Right lobe of liver (tissue), 4 donors: ENCODE measurements around the gene NSDHL.

Source experiments
- POLR2A ChIP-seq: fragments of 450-650 bp; IDR thresholded peaks from one replicate; pipeline ENCODE4 v1.6.1; 2017; ENCODE audit warnings: antibody characterized with exemption, mild to moderate bottlenecking
- TF ChIP-seq, protein P1 (sequence below), 4 donors: fragments of 200-600 bp in 3 of 4; fragments of 450-650 bp in 1 of 4; IDR thresholded peaks; one replicate each; pipeline versions ENCODE4 v1.5.1 to v1.8.0; 2016 to 2022; ENCODE audit warnings: antibody characterized with exemption in 4 of 4, mild to moderate bottlenecking in 2 of 4
- donor health status: DM: no; HTN: no; CAD: no.
- donor health status: DM: no; HTN: no; CAD: no.
- donor health status: DM: no; HTN: yes; CAD: no.

DNA sequence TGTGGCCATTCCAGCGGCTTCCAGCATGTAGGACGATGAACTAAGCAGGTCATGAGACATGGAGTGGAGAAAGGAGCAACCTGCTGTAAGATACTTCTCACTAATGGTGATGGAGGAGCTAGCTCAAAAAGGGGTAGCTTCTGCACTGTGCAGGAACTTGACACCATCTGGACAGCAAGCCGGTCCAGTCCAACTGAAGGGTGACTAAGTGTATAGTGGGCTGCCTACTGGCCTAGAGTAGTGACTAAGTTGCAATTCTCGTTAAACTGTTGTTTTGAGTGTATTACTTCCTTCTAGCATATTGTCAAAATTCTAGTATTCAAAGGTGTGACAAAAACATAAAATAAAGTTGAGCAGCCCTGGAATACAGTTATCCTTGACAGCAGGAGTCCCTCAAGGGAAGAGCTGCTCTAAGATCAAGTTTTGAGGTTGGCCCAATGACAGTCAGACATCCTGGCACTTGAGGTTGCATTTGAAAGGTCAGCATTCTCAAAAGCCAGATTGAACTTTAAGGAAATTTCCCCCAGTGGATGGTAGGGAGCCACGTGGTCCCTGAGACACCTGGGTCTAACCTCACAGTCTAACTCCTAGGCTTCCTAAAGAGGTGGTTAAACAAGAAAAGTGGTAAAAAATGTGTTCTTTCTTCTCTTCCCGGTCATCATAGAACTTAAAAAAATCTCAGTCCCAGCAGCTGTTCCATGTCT is 8.3 kb upstream of the NSDHL start:
- TF ChIP-seq, protein P1, sequence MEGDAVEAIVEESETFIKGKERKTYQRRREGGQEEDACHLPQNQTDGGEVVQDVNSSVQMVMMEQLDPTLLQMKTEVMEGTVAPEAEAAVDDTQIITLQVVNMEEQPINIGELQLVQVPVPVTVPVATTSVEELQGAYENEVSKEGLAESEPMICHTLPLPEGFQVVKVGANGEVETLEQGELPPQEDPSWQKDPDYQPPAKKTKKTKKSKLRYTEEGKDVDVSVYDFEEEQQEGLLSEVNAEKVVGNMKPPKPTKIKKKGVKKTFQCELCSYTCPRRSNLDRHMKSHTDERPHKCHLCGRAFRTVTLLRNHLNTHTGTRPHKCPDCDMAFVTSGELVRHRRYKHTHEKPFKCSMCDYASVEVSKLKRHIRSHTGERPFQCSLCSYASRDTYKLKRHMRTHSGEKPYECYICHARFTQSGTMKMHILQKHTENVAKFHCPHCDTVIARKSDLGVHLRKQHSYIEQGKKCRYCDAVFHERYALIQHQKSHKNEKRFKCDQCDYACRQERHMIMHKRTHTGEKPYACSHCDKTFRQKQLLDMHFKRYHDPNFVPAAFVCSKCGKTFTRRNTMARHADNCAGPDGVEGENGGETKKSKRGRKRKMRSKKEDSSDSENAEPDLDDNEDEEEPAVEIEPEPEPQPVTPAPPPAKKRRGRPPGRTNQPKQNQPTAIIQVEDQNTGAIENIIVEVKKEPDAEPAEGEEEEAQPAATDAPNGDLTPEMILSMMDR (IDR thresholded peaks at IDR 0.05) = no peak
- no peak for TF ChIP-seq POLR2A
